GM19452 (cell line): ENCODE data around the gene TRIM33.
"Not testable (repeated sequence)": the region's sequence is repeated elsewhere in the genome, so short reads cannot be mapped to it uniquely, and the experiment has no call there.

Source experiments
- ATAC-seq: cut with Tn5 transposase; IDR thresholded peaks from one replicate; pipeline ENCODE4 v1.9.1; 2021; ENCODE audit not compliant: unreplicated experiment

The TRIM33 gene

DNA sequence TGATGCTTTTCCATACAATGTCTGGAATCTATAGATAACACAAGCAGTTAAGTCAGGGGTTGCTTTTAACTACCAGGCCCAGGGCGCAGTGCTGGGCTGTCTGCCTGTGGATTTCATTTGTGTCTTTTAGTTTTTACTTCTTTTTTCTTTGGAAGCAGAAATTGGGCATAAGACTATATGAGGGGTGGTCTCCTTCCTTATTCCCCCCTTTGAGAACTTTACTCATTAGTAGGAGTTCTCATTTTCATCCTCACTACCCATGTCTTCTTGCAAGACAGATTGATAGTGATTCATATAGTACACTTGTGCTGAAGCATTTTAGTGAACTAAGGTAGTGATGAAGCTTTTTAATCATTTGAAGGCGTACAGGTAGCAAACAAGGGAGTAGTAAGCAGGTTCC is 147.8 kb downstream of the TRIM33 start:
- not testable (repeated sequence) for ATAC-seq

DNA sequence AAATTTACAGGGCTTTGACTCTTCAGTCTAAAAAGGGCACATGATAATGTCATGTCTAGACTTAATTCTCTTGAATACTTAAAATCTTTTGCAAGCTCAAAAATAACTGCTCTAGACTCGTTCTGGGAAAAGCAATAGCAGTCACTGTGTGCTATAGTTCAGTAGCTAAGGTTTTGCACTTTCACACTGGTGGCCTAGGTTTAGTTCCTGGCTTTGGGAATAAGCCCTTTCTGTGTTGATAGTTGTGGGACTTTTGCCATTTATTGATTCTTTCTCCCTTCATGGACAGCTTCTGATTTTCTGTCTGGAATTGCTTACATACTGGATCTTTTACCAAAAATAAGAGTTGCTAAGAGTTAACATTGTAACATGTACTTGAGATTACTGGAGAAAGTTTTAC is 151.2 kb downstream of the TRIM33 start:
- ATAC-seq, result no peak

DNA sequence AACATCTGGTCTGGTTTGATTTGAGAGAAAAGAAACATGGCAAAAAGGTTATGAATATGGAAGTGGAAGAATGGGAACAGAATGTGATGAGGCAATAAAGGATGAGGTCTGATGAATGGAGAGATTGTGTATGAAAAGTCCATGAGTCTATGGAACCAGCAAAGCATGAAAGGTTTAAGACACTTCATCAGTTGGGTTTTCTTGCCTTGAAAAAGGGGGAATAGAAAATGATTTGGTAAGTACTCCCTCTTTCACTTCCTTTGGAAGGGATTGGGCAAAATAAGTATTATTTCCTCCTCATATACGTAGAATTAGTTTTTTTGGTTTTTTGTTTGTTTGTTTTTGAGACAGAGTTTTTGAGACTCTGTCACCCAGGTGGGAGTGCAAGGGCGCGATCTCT is 155.8 kb downstream of the TRIM33 start:
- ATAC-seq, result no peak

DNA sequence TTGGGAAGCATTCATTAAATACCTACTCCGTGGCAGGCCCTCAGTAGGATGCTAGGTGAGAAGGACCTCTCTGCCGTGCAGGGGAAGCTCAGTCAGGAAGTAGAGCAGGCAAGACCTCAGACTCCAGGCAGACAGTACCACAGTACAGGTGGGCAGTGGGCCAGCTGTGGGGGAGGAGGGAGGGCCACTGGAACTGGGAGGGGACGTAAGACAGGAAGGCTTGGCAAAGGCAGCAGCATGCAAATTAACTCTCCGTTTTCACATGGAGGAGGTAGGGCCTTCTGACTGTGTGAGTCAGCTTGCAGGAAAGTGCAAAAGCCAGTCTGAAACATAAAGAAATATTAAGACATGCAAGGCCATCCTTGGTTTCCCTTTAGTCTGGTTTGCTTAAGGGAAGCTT is 157.7 kb downstream of the TRIM33 start:
- ATAC-seq, result no peak

DNA sequence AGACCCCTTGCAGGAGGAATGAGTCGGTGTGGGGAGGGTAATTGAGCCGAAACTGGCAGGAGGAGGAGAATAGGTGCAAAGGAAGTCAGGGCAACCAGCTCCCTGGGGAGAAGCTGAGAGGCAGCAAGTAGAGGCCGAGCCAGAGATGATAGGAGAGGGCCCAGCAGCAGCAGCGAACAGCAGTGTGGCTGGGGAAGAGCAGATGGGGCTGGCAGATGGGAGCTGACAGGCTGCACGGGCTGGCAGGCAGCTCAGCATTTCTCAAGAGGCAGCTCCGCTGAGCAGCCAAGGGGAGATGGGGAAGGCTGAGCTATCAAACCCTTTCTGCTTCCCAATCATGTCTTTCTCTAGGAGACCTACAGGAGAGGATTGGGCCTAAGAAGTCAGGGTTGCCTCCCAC is 158.2 kb downstream of the TRIM33 start:
- ATAC-seq, result no peak

DNA sequence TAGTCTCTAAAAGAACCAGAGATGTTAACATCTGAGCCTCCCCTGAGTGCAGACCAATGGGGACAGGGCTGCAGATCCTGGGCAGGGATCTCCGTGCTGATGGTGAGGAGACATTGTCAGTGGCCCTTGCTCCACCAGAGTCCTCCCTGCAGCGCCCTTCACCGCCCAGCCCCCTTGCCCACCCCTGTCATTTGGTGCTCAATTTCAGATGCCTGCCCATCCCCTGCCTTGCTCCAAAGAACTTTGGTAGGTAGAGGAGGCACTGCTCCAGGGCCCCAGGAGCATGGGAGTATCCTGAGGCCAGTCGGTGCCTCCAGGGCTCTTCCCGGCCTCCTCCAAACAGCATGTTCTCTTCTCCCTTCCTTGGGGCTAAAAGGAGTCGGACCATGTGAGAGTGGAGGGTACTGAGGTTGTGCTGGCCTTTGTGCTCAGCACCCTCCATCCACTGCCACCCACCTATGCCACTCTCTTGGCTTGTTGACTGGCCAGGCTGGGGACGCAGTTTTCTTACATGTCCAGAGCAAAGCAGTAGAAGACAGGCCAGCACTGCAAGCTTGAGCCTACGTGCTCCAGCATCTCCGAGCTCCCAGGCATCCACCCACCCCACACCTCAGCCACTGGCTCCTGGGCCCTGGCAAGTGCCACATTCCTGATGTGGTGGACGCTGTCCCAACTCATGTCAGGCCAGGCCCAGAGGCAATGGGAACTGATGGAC is 160.1 kb downstream of the TRIM33 start:
- no peak for ATAC-seq

DNA sequence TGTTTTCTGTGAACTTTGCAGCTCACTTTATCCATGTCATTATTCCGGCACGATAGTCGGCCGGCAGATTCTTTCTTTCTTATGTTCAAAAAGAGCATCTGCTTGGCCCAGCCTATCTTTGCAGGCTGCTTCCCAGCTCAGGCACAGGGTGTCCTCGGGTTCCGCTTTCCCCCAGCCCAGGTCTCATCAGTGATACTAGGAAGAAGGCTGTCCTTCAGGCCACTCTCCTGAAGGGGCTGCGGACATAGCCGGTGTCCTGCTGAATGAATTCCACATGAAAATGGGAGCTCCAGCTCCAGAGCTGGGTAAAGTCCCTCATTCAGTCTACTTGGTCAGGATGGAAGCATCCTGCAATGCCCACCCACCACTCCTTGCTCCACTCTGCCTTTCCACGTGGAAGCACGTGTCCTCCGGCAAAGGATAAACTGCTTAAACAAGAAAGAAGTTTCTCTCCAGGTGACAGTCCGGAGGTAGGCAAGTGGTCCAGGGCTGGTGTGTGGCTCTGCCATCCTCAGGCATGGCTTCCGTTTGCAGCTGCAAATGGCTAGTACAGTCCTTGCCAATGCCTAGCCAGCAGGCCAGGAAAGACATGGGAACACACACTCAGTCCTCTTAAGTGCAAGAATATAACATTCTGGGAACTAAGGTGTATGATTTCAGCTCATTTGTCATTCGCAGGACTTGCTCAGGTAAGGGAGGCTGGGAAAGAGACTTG is 161.0 kb downstream of the TRIM33 start:
- no peak for ATAC-seq

DNA sequence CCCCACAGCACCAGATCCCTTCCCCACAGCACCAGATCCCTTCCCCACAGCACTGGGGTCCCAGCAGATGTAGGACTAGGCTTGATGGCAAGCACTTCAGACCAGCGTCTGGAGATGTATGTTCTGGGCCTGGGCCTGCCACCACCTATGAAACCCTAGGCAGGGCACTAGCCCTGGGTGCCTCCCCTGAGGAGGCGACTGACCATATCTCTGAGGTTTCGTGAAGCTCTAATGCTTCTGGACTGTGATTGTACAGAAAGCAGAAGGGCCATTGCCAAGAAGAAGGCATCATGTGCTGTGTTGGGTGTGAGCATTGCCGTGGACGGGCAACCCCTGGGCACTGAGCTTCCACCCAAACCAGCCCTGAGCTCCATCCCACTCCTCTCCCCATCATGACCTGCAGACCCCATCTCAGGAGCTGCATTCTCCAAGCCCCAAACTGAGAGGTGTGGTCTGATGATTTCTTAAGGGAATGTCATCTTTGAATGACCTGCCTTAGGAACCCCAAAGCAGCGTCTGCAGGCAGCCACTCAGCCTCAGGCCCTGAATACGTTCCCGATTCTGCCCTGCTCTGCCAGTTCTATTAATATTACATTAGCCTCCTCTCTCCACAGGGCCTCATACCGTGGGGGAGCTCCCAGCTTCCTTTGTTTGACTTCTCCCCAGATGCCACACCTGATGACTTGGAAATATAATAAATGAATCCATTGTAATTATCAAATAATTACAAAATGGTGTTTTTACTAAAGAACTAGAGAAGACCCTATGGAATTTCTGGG is 163.4 kb downstream of the TRIM33 start:
- no peak for ATAC-seq

DNA sequence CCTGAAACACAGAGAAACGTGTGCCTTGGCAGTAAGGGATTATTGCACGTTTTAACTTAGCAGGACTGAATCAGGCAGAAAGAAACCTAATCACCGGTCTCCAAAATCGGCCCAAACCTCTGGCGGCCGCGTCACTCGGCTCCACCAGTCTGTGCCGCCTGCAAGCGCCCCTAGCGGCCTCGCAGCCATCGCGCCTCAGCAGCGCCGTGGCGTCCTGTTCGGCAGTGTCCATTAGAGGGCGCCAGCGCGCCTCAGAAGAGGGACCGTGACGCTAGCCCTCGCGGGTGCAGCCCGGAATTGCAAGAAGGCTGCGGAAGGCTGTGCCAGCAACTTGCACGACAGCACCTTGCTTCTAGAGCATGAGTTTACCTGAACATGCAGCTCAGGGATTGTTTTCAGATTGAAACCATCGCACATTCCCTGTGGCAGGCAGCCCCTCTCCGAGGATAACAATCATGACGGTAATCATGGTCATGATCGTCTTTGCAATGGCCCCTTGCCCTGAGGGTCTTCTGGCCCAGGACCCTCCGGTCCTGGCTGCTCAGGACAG is 164.4 kb downstream of the TRIM33 start:
- peak; percentile 100 for ATAC-seq

DNA sequence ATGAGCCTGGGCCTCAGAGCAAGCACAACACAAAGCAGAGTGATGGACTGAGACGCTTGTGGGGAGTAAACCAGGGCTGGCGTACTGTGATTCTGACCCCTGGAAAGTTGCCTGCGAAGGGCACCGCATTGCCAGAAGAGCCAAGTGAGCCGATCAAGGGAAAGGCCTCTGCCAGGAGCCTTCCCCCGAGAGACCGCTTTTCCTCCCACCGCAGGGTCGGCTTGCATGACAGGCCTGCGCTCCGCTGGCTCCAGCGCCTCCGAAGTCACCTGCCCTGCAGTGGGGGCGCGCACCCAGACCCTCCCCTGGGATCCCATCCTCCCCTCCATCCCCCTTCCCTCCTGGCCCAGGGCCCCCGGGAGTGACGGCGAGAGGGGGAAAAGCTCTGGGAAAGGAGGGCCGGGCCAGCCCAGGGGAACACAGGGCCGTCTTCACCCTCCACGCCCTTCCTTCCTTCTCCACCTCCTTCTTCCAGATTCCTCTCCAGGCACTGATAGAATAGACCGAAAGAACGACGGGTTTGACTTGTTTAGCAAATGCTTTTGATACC is 165.0 kb downstream of the TRIM33 start:
- peak; percentile 33 for ATAC-seq

DNA sequence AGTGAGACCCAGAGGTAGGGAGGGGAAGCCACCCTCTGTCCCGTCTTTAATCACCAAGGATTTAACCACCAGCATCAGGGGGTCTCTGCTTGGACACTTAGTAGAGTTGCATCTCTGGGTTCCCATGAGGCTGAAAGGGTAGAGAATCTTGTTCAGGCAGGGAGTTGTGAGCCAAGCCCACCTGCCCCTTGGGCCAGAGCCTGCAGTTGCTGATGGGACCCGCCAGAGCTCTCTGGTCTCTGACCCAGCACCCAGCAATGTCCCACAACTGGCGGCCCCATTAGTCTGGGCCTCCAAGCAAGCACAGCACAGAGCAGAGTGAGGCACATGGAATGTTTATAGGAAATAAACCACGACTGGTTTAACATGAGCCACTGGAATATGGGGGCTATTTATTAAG is 166.3 kb downstream of the TRIM33 start:
- ATAC-seq, result no peak
